Neuron (in vitro differentiated cells): ENCODE measurements around the gene SCTR.

ENCODE experiments used
- H2AFZ ChIP-seq: one replicate; pipeline ENCODE4 v1.6.1; 2013; ENCODE audit warnings: low read depth, mild to moderate bottlenecking, inconsistent platforms, low read length, moderate library complexity
- H3K27me3 ChIP-seq: one replicate; pipeline ENCODE4 v1.6.1; 2013; ENCODE audit warnings: low read length; ENCODE audit not compliant: insufficient read depth
- H3K36me3 ChIP-seq: one replicate; pipeline ENCODE4 v1.6.1; 2013; ENCODE audit warnings: low read length; ENCODE audit not compliant: insufficient read depth
- H3K4me1 ChIP-seq: one replicate; pipeline ENCODE4 v1.6.1; 2013; ENCODE audit warnings: low read length; ENCODE audit not compliant: insufficient read depth
- H3K4me3 ChIP-seq: 2 replicates; pipeline ENCODE4 v1.5.1; 2013; ENCODE audit warnings: mild to moderate bottlenecking, low read length, moderate library complexity
- H3K9me3 ChIP-seq: one replicate; pipeline ENCODE4 v1.6.1; 2013; ENCODE audit warnings: low read length

The SCTR gene

GRCh38 chr2:119490653-119491195 lies 33.6 kb downstream of the SCTR start:
- no peak overlapping the region for H2AFZ ChIP-seq
- H3K27me3 ChIP-seq, result peaks cover 6% of the 10 kb centered on the region
- H3K36me3 ChIP-seq, result no peaks in the 10 kb centered on the region
- H3K9me3 ChIP-seq, result no peaks in the 10 kb centered on the region
- H3K4me1 ChIP-seq, result peaks cover 8% of the 10 kb centered on the region
- no peak overlapping the region for H3K4me3 ChIP-seq

- Histone ChIP-seq H3K4me1 (peaks cover 8% of the 10 kb centered on the region), H3K27me3 (peaks cover 6% of the 10 kb centered on the region), H2AFZ (no peak overlapping the region), H3K4me3 (no peak overlapping the region), H3K9me3 (no peaks in the 10 kb centered on the region), H3K36me3 (no peaks in the 10 kb centered on the region)
These were observed 34.2 kb downstream of the SCTR start for GRCh38 chr2:119490106-119490505.

- H3K4me1 ChIP-seq, result peaks cover 8% of the 10 kb centered on the region
- H3K27me3 ChIP-seq, result peaks cover 6% of the 10 kb centered on the region
- H3K36me3 ChIP-seq, result no peaks in the 10 kb centered on the region
- H3K4me3 ChIP-seq, result no peak overlapping the region
- no peaks in the 10 kb centered on the region for H3K9me3 ChIP-seq
- no peak overlapping the region for H2AFZ ChIP-seq
These were observed 34.9 kb downstream of the SCTR start for GRCh38 chr2:119489232-119489952.

GRCh38 chr2:119488245-119489214 lies 35.8 kb downstream of the SCTR start:
- Histone ChIP-seq H2AFZ (no peak overlapping the region), H3K36me3 (no peaks in the 10 kb centered on the region), H3K4me1 (peaks cover 8% of the 10 kb centered on the region), H3K9me3 (no peaks in the 10 kb centered on the region), H3K27me3 (peaks cover 6% of the 10 kb centered on the region), H3K4me3 (no peak overlapping the region)

- H3K9me3 ChIP-seq, result no peaks in the 10 kb centered on the region
- H3K4me1 ChIP-seq, result peaks cover 8% of the 10 kb centered on the region
- H2AFZ ChIP-seq, result no peak overlapping the region
- H3K4me3 ChIP-seq, result no peak overlapping the region
- H3K27me3 ChIP-seq, result peaks cover 6% of the 10 kb centered on the region
- H3K36me3 ChIP-seq, result no peaks in the 10 kb centered on the region
These were observed 36.6 kb downstream of the SCTR start for GRCh38 chr2:119487434-119488244.

- H3K27me3 ChIP-seq, result peaks cover 6% of the 10 kb centered on the region
- no peak overlapping the region for H2AFZ ChIP-seq
- H3K9me3 ChIP-seq, result no peaks in the 10 kb centered on the region
- peaks cover 3% of the 10 kb centered on the region for H3K4me1 ChIP-seq
- no peaks in the 10 kb centered on the region for H3K36me3 ChIP-seq
- no peak overlapping the region for H3K4me3 ChIP-seq
These were observed 37.4 kb downstream of the SCTR start for GRCh38 chr2:119486886-119487285.

- Histone ChIP-seq H3K4me1 (no peaks in the 10 kb centered on the region), H2AFZ (no peak overlapping the region), H3K9me3 (no peaks in the 10 kb centered on the region), H3K4me3 (no peak overlapping the region), H3K27me3 (peaks cover 6% of the 10 kb centered on the region), H3K36me3 (no peaks in the 10 kb centered on the region)
These were observed 38.0 kb downstream of the SCTR start for GRCh38 chr2:119486196-119486827.

- Histone ChIP-seq H2AFZ (no peak overlapping the region), H3K36me3 (no peaks in the 10 kb centered on the region), H3K9me3 (no peaks in the 10 kb centered on the region), H3K4me1 (no peaks in the 10 kb centered on the region), H3K4me3 (no peak overlapping the region), H3K27me3 (peaks cover 9% of the 10 kb centered on the region)
These were observed 38.8 kb downstream of the SCTR start for GRCh38 chr2:119485336-119486110.

GRCh38 chr2:119484834-119485233 lies 39.4 kb downstream of the SCTR start:
- no peaks in the 10 kb centered on the region for H3K9me3 ChIP-seq

GRCh38 chr2:119483896-119484718 lies 40.2 kb downstream of the SCTR start:
- no peak overlapping the region for H3K4me3 ChIP-seq
- peaks cover 9% of the 10 kb centered on the region for H3K27me3 ChIP-seq
- no peaks in the 10 kb centered on the region for H3K4me1 ChIP-seq
- H2AFZ ChIP-seq, result no peak overlapping the region
- H3K36me3 ChIP-seq, result no peaks in the 10 kb centered on the region
- H3K9me3 ChIP-seq, result no peaks in the 10 kb centered on the region

More at GRCh38 chr2:119484834-119485233, 39.4 kb downstream of the SCTR start:
- H3K4me3 ChIP-seq, result no peak overlapping the region
- H3K27me3 ChIP-seq, result peaks cover 9% of the 10 kb centered on the region
- H3K4me1 ChIP-seq, result no peaks in the 10 kb centered on the region
- no peak overlapping the region for H2AFZ ChIP-seq
- H3K36me3 ChIP-seq, result no peaks in the 10 kb centered on the region

- peaks cover 7% of the 10 kb centered on the region for H3K27me3 ChIP-seq
- no peaks in the 10 kb centered on the region for H3K4me1 ChIP-seq
- no peaks in the 10 kb centered on the region for H3K9me3 ChIP-seq
- H3K4me3 ChIP-seq, result no peak overlapping the region
- H3K36me3 ChIP-seq, result no peaks in the 10 kb centered on the region
- no peak overlapping the region for H2AFZ ChIP-seq
These were observed 40.9 kb downstream of the SCTR start for GRCh38 chr2:119483395-119483753.
